Choroid plexus epithelial cell (primary cell): ENCODE results near the gene HES5.

Experiments used
- DNase-seq: peaks from one replicate; pipeline ENCODE4 v3.0.0-alpha.2; 2010; ENCODE audit warnings: low read depth
- H3K4me3 ChIP-seq: 2 replicates; pipeline ENCODE4 v1.5.1; 2011; ENCODE audit warnings: low read depth, mild to moderate bottlenecking, control low read depth, low read length, moderate library complexity
- CTCF ChIP-seq: conservative IDR thresholded peaks from 2 replicates; pipeline ENCODE4 v1.5.1; 2011; ENCODE audit warnings: low read depth, mild to moderate bottlenecking, control low read depth, inconsistent platforms, low read length, moderate library complexity

Gene HES5

GRCh38 chr1:2520806-2521205 is 9.3 kb downstream of the HES5 start:
- H3K4me3 ChIP-seq = no peak overlapping the region
- no peak for DNase-seq
- no peak for TF ChIP-seq CTCF

GRCh38 chr1:2520206-2520605 is 9.9 kb downstream of the HES5 start:
- DNase-seq = no peak
- no peak overlapping the region for H3K4me3 ChIP-seq
- TF ChIP-seq CTCF = no peak

- DNase-seq = no peak
- H3K4me3 ChIP-seq = no peak overlapping the region
- TF ChIP-seq CTCF = no peak
Measured at GRCh38 chr1:2519729-2520128, 10.3 kb downstream of the HES5 start.

GRCh38 chr1:2519029-2519685 is 10.9 kb downstream of the HES5 start:
- H3K4me3 ChIP-seq = no peak overlapping the region
- TF ChIP-seq CTCF = no peak
- DNase-seq = no peak

GRCh38 chr1:2518528-2518927 is 11.5 kb downstream of the HES5 start:
- TF ChIP-seq CTCF = no peak
- no peak for DNase-seq
- H3K4me3 ChIP-seq = no peak overlapping the region

- no peak overlapping the region for H3K4me3 ChIP-seq
- no peak for DNase-seq
- TF ChIP-seq CTCF = no peak
Measured at GRCh38 chr1:2517966-2518365, 12.1 kb downstream of the HES5 start.

GRCh38 chr1:2516946-2517345 is 13.1 kb downstream of the HES5 start:
- H3K4me3 ChIP-seq = no peak overlapping the region
- TF ChIP-seq CTCF = no peak
- DNase-seq = no peak
